ENCODE results near the gene HINT2.

DNA sequence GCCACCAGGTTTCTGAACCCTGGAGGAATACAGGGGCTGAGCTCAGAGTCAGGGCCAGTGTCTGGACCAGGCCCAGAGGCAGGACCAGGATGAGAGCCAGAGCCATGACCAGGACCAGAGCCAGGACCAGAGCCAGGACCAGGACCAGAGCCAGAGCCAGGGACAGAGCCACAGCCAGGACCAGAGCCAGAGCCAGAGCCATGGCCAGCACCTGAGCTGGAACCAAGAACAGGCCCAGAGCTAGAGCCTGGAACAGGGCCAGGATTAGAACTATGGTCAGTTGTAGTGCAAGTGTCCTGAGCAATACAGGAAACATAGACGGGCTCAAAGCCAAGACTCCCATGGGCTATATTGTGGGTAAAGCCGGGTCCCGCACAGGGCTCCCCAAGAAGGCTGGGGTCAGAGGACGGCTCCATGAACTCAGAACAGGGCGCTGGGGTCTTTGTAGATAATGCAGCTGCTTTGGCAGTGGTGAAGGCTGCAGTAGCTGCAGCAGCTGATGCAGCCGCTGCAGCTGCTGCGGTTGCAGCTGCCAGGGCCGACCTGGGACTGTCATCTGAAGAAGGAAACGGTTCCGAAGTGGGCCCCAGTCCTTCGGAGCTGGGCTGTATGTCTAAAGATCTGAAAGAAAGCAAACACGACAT, 3.3 kb downstream of the HINT2 start:
- no peak for TF ChIP-seq POLR2A (IDR thresholded peaks at IDR 0.05)
- TF ChIP-seq, protein P1, sequence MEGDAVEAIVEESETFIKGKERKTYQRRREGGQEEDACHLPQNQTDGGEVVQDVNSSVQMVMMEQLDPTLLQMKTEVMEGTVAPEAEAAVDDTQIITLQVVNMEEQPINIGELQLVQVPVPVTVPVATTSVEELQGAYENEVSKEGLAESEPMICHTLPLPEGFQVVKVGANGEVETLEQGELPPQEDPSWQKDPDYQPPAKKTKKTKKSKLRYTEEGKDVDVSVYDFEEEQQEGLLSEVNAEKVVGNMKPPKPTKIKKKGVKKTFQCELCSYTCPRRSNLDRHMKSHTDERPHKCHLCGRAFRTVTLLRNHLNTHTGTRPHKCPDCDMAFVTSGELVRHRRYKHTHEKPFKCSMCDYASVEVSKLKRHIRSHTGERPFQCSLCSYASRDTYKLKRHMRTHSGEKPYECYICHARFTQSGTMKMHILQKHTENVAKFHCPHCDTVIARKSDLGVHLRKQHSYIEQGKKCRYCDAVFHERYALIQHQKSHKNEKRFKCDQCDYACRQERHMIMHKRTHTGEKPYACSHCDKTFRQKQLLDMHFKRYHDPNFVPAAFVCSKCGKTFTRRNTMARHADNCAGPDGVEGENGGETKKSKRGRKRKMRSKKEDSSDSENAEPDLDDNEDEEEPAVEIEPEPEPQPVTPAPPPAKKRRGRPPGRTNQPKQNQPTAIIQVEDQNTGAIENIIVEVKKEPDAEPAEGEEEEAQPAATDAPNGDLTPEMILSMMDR (IDR thresholded peaks at IDR 0.05), result no peak
- TF ChIP-seq POLR2AphosphoS5 (IDR thresholded peaks at IDR 0.05), result no peak
- no peak for TF ChIP-seq EP300 (IDR thresholded peaks at IDR 0.05)

All from stomach (tissue), 4 donors.